PC-3 (cell line): Measurements from ENCODE around the gene ZNF569.

Experiments
- EZH2 ChIP-seq: fragments of 300-600 bp; sonication (generic); IDR thresholded peaks from one replicate; pipeline ENCODE4 v1.6.1; 2017; ENCODE audit warnings: antibody characterized with exemption, mild to moderate bottlenecking, low read length; ENCODE audit not compliant: unreplicated experiment
- EZH2phosphoT487 ChIP-seq: fragments of 300-600 bp; sonication (generic); IDR thresholded peaks from 2 replicates; pipeline ENCODE4 v1.6.1; 2018; ENCODE audit warnings: mild to moderate bottlenecking, antibody characterized with exemption, low read length, borderline replicate concordance
- TF ChIP-seq, protein P1 (sequence below): fragments of 300-600 bp; sonication (generic); conservative IDR thresholded peaks from 2 replicates; pipeline ENCODE4 v1.5.1; 2017; ENCODE audit warnings: antibody characterized with exemption, low read depth, mild to moderate bottlenecking, low read length

DNA sequence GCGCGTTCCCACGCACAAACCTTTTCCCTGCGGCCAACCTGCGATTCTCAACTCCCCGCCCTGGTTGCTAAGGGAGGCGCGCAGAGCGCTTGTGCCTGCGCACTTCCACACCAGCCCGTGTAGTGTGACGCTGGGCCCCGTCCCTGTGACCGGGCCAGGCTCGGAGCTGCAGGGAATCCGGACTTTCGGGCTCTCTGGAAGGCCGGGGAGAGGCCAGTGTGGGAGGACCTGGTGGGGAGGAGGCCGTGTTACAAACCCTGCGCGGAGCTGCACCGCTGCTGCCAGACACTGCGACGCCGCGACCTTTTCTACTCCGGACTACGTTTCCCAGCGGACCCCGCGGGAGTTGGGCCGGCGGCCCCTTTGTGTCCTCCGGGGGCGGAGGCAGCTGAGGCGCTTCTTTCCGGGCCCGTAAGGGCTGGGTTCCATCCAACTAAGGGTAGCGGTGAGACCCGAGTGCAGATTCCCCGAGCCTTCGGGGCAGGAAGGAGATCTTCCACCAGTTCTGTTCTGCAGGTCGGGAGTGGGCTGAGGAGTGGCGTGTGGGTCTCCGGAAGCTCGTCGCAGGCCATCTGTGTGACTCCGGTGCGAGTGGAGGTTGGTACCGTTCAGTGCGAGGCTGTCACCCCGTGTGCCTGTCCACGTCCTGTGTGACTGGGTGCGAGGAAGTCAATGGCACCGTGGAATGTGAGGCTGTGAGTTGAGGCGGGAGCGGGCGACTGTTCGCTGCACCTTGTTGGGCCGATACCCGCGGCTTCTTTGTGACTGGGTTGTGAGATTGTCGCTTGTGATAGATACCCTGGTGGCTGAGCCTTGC lies 1.9 kb upstream of the ZNF569 start, which contains the start of gene ZNF570:
- TF ChIP-seq, protein P1, sequence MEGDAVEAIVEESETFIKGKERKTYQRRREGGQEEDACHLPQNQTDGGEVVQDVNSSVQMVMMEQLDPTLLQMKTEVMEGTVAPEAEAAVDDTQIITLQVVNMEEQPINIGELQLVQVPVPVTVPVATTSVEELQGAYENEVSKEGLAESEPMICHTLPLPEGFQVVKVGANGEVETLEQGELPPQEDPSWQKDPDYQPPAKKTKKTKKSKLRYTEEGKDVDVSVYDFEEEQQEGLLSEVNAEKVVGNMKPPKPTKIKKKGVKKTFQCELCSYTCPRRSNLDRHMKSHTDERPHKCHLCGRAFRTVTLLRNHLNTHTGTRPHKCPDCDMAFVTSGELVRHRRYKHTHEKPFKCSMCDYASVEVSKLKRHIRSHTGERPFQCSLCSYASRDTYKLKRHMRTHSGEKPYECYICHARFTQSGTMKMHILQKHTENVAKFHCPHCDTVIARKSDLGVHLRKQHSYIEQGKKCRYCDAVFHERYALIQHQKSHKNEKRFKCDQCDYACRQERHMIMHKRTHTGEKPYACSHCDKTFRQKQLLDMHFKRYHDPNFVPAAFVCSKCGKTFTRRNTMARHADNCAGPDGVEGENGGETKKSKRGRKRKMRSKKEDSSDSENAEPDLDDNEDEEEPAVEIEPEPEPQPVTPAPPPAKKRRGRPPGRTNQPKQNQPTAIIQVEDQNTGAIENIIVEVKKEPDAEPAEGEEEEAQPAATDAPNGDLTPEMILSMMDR = no peak
- no peak for TF ChIP-seq EZH2
- TF ChIP-seq EZH2phosphoT487 = no peak
